ENCODE results near the gene MEIOSIN.

- TF ChIP-seq CTCF (IDR thresholded peaks at IDR 0.05) (no peak), POLR2A (IDR thresholded peaks at IDR 0.05) (no peak)
These were observed 19.4 kb downstream of the MEIOSIN start for GRCh38 chr19:45752639-45753038.

Data from testis (tissue), 2 donors.